ENCODE measurements around the gene RASSF1.

- TF ChIP-seq CTCF (IDR thresholded peaks at IDR 0.05) (no peak), EZH2 (IDR thresholded peaks at IDR 0.05) (no peak), EZH2phosphoT487 (IDR thresholded peaks at IDR 0.05) (no peak)
Measured at GRCh38 chr3:50320853-50321335, 19.7 kb downstream of the RASSF1 start.
